Osteocyte (in vitro differentiated cells): ENCODE measurements around the gene CMSS1. TPM values are rescaled to one million over a fixed set of nuclear protein-coding genes. Genes with fewer than 3 reads are reported as not detected.

Source experiments
- DNase-seq: peaks from one replicate; pipeline ENCODE4 v3.0.0; 2021; ENCODE audit warnings: mixed read lengths; ENCODE audit not compliant: unreplicated experiment; ENCODE audit errors: extremely low spot score
- H3K27ac Mint-ChIP-seq: one replicate; pipeline ENCODE4 v1.8.0; 2021; ENCODE audit warnings: mild to moderate bottlenecking, mixed read lengths; ENCODE audit not compliant: unreplicated experiment
- H3K27me3 Mint-ChIP-seq: one replicate; pipeline ENCODE4 v1.8.0; 2021; ENCODE audit warnings: mixed read lengths; ENCODE audit not compliant: unreplicated experiment
- H3K36me3 Mint-ChIP-seq: one replicate; pipeline ENCODE4 v1.8.0; 2021; ENCODE audit warnings: mixed read lengths; ENCODE audit not compliant: unreplicated experiment
- H3K4me1 Mint-ChIP-seq: one replicate; pipeline ENCODE4 v1.8.0; 2021; ENCODE audit warnings: mixed read lengths; ENCODE audit not compliant: unreplicated experiment
- H3K4me3 Mint-ChIP-seq: one replicate; pipeline ENCODE4 v1.8.0; 2021; ENCODE audit warnings: mild to moderate bottlenecking, moderate library complexity, mixed read lengths; ENCODE audit not compliant: unreplicated experiment
- H3K9me3 Mint-ChIP-seq: one replicate; pipeline ENCODE4 v1.8.0; 2021; ENCODE audit warnings: mixed read lengths; ENCODE audit not compliant: unreplicated experiment
- CTCF ChIP-seq: fragments of 200-600 bp; sonication (generic); IDR thresholded peaks from 2 replicates; pipeline ENCODE4 v1.5.0; 2021; ENCODE audit warnings: antibody characterized with exemption, mild to moderate bottlenecking, moderate library complexity
- total RNA-seq: library from RNA; stranded (reverse); gene quantifications from 2 replicates; pipeline ENCODE4 v1.2.1, GENCODE V29; 2021

Gene CMSS1
- total RNA-seq, 1 donor from 2014 or later = 38.5 TPM

- TF ChIP-seq CTCF = no peak
- no peak overlapping the region for H3K27ac Mint-ChIP-seq
- no peak overlapping the region for H3K4me3 Mint-ChIP-seq
- H3K36me3 Mint-ChIP-seq = no peaks in the 10 kb centered on the region
- DNase-seq = no peak
- H3K9me3 Mint-ChIP-seq = no peaks in the 10 kb centered on the region
- H3K27me3 Mint-ChIP-seq = no peaks in the 10 kb centered on the region
- H3K4me1 Mint-ChIP-seq = peaks cover 18% of the 10 kb centered on the region
Observed at GRCh38 chr3:99928771-99929744, 111.4 kb downstream of the CMSS1 start.

- H3K36me3 Mint-ChIP-seq = no peaks in the 10 kb centered on the region
- H3K4me3 Mint-ChIP-seq = no peak overlapping the region
- H3K27ac Mint-ChIP-seq = no peak overlapping the region
- peaks cover 19% of the 10 kb centered on the region for H3K4me1 Mint-ChIP-seq
- no peak for TF ChIP-seq CTCF
- no peak for DNase-seq
- no peaks in the 10 kb centered on the region for H3K27me3 Mint-ChIP-seq
- no peaks in the 10 kb centered on the region for H3K9me3 Mint-ChIP-seq
Observed at GRCh38 chr3:99929745-99930139, 112.1 kb downstream of the CMSS1 start.

DNA sequence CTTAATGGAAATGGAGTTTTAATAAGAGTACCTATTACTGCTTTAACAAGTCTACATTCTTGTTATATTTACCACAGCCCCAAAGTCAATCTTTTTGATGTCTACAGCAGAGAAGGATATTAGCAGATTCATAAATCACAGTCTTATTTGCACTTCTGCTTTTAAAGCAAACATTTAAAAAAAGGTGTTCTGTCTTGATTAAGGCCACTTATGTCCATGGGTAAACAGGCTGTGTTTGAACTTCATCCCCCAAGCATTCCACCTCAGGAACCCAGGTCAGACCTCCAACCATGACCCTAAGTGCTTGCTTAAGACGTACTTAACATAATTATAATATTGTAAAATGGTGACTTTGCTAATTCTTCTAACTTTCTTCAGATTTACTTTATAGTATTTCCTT is 113.4 kb downstream of the CMSS1 start:
- Mint-ChIP-seq H3K4me1 (peaks cover 25% of the 10 kb centered on the region), H3K9me3 (no peaks in the 10 kb centered on the region), H3K27ac (no peak overlapping the region), H3K27me3 (no peaks in the 10 kb centered on the region), H3K4me3 (no peak overlapping the region), H3K36me3 (no peaks in the 10 kb centered on the region)
- DNase-seq = no peak
- TF ChIP-seq CTCF = no peak

DNA sequence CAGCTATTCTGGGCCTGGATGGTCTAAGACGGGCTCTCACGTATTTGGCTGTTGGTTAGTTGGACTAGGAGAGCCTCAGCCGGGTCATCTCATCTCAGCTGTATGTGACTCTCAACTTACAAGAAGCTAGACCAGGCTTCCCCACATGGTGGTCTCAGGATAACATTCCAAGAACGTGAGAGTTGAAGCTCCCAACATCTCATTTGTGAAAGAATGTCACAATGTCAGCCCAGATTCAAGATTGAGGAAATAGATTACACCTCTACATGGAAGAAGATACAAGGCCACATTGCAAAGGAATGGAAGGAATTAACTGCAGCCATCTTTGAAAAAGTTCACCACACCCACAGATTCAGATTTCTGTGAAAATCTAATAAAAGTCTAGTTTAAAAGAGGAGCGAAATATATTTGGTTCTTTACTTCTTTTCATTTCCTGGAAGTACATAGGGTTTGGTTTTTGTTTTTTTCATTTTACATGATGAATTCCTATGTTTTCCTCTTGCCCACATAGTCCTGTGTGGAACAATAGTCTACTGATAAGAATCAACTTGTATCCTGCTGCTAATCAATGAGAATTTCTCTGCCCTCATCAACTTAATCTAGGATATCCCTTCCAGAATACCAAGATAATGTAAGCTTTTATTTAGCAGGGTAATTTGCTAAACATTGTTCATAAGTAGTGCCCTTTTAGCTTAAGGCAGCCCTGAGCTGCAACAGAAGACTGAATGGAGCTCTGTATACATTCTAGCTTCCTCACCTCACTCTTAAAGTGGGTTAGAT is 116.5 kb downstream of the CMSS1 start:
- no peak for DNase-seq
- peaks cover 35% of the 10 kb centered on the region for H3K4me1 Mint-ChIP-seq
- H3K9me3 Mint-ChIP-seq = no peaks in the 10 kb centered on the region
- H3K27me3 Mint-ChIP-seq = no peaks in the 10 kb centered on the region
- no peak overlapping the region for H3K4me3 Mint-ChIP-seq
- H3K27ac Mint-ChIP-seq = no peak overlapping the region
- no peaks in the 10 kb centered on the region for H3K36me3 Mint-ChIP-seq
- TF ChIP-seq CTCF = no peak
